DMS53 treated with DMSO at 0.1 percent for 48 hours (cell line): ENCODE results near the gene EID2B.

Source experiments
- DNase-seq: peaks from one replicate; lab custom pipeline; 2025; ENCODE audit not compliant: unreplicated experiment; lab: John Stamatoyannopoulos, UW

Gene EID2B

GRCh38 chr19:39533003-39533512 is 406 bp upstream of the EID2B start:
- DNase-seq, result no peak

GRCh38 chr19:39531834-39532232 is 819 bp downstream of the EID2B start:
- no peak for DNase-seq

DNA sequence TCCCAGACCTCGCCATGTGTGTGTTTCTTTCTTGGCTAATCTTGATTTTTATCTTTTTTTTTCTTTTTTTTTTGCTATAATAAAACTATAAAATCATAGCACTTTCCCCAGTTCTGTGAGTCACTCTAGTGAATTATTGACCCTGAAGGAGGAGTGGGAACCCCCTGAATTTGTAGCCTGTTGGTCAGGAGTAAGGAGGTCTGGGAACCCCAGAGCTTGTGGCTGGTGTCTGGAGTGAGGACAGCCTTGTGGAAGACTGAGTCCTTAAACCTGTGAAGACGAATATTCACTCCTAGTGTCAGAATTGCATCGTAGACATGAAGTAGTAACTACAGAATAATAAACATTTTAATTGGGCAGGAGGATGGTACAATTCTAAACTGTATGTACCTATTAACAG is 7.4 kb downstream of the EID2B start:
- no peak for DNase-seq

- DNase-seq, result no peak
Observed at GRCh38 chr19:39524495-39524894, 8.2 kb downstream of the EID2B start.

DNA sequence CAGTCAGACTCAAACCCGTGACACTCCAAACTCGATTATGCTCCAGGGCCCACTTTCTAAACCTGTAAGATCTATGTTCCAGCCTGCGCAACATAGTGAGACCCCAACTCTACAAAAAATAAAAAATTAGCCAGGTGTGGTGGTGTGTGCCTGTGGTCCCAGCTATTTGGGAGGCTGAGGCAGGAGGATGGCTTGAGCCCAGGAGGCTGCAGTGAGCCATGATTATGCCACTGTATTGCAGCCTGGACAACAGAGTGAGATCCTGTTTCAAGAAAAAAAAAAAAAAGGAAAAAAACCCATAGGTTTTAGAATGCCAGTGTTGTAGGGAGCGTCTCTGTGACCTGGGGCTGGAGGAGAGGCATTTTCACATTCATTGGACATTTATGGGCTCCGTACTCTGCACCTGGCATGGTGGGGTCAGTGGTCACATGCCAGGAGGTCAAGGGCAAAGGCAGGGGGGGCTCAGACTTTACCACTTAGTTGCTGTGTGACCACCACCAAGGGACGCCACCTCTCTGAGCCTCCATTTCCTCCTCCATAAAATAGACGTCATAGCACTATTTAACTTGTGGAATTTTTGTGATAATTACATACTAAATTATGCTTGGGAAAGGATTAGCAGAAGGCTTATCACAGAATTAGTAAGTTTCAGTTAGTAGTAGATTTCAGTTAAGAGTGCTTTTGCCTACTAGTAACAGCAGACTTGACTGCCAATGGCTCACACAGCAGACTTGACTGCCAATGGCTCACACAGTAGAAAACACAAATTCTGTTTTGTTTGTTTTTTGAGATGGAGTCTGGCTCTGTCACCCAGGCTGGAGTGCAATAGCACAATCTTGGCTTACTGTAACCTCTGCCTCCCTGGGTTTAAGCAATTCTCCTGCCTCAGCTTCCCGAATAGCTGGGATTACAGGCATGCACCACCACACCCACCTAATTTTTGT is 11.8 kb downstream of the EID2B start:
- DNase-seq, result no peak

DNA sequence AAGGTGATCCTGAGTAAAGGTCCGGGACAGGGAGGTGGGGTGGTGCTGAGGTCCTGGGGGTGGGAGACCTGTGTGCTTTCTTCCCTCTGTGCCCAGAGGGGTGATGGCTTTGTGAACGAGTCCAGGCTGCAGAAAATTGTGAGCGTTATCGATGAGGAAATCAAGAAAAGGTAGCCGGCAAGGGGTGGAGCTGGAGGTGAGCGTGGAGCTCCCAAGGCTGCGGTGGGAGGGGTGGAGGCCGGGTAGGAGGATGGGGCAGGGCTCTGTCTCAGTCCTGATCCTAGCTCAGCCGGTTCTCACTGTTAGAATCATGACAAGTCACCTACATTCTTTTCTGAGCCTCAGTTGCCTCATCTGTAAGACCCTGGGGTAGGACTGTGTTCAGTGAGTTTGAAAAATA is 13.7 kb downstream of the EID2B start:
- no peak for DNase-seq

DNA sequence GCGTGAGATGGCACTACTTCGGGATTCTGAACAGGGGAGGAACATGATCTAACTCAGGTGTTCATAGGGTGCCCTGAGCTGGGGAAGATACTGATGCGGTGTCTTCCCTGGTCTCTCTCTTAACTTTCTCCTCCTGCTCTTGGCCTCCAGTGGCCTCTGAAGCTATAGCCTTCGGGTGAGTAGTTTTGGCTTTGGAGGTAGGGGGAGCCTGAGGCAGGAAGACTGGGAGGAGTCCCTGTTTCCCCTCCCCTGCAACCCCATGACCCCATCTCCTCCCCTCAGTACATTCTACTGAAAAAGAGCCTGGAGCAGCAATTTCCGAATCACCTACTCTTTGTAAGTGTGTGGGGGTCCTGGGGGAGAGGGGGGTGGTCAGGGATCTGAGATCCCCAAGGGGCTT is 14.2 kb downstream of the EID2B start:
- DNase-seq, result no peak

- no peak for DNase-seq
Observed at GRCh38 chr19:39517432-39517831, 15.2 kb downstream of the EID2B start.

DNA sequence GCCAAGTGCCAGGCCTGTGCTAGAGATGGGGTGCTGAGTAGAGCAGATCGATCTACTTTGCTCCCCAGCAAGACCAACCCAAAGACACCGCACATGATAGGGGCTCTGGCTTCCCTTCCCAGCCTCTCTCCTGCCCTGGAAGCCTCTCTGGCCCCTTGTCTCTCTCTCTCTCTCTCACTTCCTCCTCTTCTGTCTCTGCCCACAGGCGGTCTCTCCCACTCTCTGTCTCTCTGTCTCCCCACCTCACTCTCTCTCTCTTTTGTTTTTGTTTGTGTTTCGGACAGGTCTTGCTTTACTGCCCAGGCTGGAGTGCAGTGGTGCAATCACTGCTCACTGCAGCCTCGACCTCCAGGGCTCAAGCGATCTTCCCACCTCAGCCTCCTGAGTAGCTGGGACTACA is 16.4 kb downstream of the EID2B start:
- DNase-seq, result no peak

GRCh38 chr19:39515551-39516191 is 17.0 kb downstream of the EID2B start:
- no peak for DNase-seq

GRCh38 chr19:39514840-39515550 is 17.7 kb downstream of the EID2B start, which contains the start of gene SELENOV:
SELENOV (plus strand) TSS chr19:39515139; CDS start chr19:39515213, 74 bp downstream.
- no peak for DNase-seq

DNA sequence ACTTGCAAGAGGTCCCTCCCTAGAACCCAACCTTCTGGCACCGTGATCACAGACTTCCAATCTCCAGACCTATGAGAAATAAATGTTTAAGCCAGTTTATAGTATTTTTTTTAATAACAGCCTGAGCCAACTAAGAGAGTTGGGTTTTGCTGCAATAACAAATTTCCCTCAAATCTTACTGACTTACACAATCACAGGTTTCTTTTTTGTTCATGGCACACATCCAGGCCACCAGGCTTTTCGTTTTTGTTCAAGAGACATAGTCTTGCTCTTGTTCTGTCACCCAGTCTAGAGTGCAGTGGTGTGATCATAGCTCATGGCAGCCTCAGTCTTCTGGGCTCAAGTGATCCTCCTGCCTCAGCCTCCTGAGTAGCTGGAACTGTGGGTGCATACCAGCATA is 19.7 kb downstream of the EID2B start:
- no peak for DNase-seq

- no peak for DNase-seq
Observed at GRCh38 chr19:39509233-39509632, 23.4 kb downstream of the EID2B start.

- DNase-seq, result no peak
Observed at GRCh38 chr19:39508629-39509028, 24.0 kb downstream of the EID2B start.

GRCh38 chr19:39507715-39508364 is 24.8 kb downstream of the EID2B start:
- DNase-seq, result no peak

DNA sequence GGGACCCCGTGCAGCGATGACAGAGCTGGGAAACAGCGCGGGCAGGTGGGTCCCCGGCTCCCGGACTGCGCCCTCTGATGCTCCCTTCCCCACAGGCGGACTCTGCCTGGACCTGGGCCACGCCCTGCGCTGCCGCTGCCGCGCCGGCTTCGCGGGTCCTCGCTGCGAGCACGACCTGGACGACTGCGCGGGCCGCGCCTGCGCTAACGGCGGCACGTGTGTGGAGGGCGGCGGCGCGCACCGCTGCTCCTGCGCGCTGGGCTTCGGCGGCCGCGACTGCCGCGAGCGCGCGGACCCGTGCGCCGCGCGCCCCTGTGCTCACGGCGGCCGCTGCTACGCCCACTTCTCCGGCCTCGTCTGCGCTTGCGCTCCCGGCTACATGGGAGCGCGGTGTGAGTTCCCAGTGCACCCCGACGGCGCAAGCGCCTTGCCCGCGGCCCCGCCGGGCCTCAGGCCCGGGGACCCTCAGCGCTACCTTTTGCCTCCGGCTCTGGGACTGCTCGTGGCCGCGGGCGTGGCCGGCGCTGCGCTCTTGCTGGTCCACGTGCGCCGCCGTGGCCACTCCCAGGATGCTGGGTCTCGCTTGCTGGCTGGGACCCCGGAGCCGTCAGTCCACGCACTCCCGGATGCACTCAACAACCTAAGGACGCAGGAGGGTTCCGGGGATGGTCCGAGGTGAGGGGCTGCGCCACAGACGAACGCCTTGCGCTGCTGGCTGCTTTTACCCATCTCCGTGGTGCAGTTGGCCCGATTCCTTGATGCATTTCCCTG is 25.5 kb downstream of the EID2B start:
- peak; percentile 88 for DNase-seq

- DNase-seq, result peak; percentile 67
Observed at GRCh38 chr19:39506598-39506943, 26.1 kb downstream of the EID2B start.

GRCh38 chr19:39502640-39503417 is 29.8 kb downstream of the EID2B start:
- no peak for DNase-seq

- no peak for DNase-seq
Observed at GRCh38 chr19:39501340-39501739, 31.3 kb downstream of the EID2B start.

- DNase-seq, result no peak
Observed at GRCh38 chr19:39500543-39500942, 32.1 kb downstream of the EID2B start.
